C4-2B (cell line): ENCODE data around the gene SPNS2.
"Not testable (repeated sequence)": the region's sequence is repeated elsewhere in the genome, so short reads cannot be mapped to it uniquely, and the experiment has no call there.

Experiments
- H3K27ac ChIP-seq: fragments of 450-650 bp; 2 replicates; pipeline ENCODE4 v1.5.1; 2017
- ZFX ChIP-seq: fragments of 450-650 bp; IDR thresholded peaks from 2 replicates; pipeline ENCODE4 v1.6.1; 2017
- TF ChIP-seq, protein P1 (sequence below): fragments of 450-650 bp; conservative IDR thresholded peaks from 2 replicates; pipeline ENCODE4 v1.5.1; 2017; ENCODE audit warnings: mild to moderate bottlenecking

SPNS2 gene

DNA sequence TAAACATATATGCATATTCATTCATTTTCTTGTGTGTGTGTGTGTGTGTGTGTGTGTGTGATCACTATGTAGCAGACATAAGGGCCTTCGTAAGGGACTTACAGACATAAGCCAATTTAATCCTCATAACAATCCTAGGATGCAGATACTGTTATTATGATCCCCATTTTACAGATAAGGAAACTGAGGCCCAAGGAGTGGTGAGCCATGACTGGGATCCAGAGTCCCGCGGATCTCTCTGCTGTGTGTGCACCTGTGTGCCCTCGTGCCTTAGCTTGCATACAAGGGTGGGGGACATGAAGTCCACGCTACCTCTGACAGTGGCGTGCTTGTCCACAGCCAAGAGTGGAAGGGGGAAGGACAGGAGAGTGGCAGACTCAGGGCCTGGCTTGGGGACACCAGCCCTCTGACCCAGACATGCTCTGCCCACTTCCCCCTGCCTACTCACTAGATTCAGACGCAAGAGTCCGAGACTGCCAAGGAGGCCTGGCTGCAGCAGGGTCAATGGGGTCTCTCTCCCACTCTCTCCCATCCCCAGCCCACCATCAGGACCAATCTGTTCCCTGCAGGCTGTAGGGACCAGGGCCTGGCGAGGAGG is 75.9 kb downstream of the SPNS2 start:
- H3K27ac ChIP-seq = no peak overlapping the region
- TF ChIP-seq, protein P1, sequence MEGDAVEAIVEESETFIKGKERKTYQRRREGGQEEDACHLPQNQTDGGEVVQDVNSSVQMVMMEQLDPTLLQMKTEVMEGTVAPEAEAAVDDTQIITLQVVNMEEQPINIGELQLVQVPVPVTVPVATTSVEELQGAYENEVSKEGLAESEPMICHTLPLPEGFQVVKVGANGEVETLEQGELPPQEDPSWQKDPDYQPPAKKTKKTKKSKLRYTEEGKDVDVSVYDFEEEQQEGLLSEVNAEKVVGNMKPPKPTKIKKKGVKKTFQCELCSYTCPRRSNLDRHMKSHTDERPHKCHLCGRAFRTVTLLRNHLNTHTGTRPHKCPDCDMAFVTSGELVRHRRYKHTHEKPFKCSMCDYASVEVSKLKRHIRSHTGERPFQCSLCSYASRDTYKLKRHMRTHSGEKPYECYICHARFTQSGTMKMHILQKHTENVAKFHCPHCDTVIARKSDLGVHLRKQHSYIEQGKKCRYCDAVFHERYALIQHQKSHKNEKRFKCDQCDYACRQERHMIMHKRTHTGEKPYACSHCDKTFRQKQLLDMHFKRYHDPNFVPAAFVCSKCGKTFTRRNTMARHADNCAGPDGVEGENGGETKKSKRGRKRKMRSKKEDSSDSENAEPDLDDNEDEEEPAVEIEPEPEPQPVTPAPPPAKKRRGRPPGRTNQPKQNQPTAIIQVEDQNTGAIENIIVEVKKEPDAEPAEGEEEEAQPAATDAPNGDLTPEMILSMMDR = no peak
- TF ChIP-seq ZFX = no peak

DNA sequence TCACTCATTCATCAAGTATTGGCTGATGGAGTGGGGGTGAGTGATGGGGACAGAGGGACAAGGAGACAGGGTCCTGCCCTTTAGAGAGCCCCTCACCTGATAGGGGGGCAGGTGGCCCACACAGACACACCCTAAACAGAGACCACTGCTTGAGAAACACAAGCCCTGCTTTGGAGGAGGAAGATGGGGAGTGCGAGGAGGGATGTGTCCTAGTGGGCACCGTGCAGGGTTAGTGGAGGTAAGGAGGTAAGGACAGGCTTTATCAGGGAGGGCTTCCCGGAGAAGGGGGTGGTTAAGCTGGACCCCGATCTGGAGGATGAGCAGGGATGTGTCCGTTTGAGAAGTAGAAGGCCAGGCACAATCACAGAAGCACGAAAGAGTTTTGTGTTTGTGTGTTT is 77.5 kb downstream of the SPNS2 start:
- TF ChIP-seq ZFX = no peak
- TF ChIP-seq, protein P1 = no peak
- no peak overlapping the region for H3K27ac ChIP-seq

DNA sequence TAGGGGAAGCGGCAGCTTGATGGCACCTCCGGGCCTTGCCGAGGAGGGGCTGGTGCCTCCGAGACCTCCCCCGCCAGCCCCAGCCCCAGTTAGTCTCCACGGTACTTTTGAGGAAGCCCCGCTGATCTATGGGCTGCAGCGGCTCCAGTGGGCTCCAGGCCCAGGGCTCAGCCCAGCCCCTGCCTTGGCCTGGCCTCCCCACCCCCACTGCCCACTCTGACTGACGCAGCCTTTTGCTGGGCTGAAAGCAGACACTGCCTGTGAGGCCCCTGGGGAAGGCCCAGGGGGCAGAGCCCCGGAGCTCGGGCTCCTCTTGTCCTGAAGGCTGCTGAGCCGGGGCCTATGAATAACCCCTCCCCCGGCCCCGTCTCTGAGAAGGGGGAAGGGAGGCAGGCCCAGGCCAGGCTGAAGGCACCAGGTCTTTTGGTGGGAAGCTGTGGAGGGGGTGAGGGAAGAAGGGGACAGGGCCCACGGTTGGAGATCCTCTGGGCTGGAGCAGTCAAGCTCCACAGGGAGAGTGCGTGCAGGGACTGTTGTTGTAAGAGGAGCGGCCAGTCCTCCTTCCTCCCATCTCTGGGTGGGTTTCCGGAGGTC is 78.1 kb downstream of the SPNS2 start:
- TF ChIP-seq, protein P1 = no peak
- no peak for TF ChIP-seq ZFX
- H3K27ac ChIP-seq = no peak overlapping the region

DNA sequence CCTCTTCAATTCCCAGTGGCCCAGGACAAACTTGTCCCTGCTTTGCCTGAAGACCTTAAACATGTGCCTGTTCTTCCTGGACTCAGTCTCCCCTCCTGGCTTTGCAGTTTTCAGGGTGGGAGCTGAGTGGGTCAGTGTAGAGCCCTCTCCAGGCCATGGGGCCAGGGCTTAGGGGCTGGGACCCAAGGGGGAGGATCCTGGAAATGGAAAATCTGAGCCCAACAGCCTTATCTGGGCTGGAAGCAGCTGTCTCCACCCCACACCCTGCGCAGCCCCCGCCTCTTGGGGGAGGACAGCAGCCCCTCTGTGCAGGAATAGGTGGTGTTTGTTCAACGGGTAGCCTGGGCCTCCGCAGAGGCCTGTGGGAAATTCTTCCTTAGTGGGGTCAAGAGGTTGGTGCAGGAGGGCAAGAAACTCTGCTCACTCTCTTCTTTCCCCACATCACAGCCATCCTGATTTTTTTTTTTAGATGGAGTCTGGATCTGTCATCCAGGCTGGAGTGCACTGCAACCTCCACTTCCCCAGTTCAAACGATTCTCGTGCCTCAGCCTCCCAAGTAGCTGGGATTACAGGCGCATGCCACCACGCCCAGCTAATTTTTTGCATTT is 78.8 kb downstream of the SPNS2 start:
- no peak overlapping the region for H3K27ac ChIP-seq
- TF ChIP-seq, protein P1 = no peak
- no peak for TF ChIP-seq ZFX

DNA sequence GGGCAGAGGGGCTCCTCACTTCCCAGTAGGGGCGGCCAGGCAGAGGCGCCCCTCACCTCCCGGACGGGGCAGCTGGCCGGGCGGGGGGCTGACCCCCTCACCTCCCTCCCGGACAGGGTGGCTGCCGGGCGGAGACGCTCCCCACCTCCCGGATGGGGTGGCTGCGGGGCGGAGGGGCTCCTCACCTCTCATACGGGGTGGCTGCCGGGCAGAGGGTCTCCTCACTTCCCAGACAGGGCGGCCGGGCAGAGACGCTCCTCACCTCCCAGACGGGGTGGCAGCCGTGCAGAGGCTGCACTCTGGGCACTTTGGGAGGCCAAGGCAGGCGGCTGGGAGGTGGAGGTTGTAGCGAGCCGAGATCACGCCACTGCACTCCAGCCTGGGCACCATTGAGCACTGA is 79.7 kb downstream of the SPNS2 start:
- H3K27ac ChIP-seq = not testable (repeated sequence)

GRCh38 chr17:4579678-4580077 is 81.0 kb downstream of the SPNS2 start:
- TF ChIP-seq, protein P1 = no peak
- no peak for TF ChIP-seq ZFX

DNA sequence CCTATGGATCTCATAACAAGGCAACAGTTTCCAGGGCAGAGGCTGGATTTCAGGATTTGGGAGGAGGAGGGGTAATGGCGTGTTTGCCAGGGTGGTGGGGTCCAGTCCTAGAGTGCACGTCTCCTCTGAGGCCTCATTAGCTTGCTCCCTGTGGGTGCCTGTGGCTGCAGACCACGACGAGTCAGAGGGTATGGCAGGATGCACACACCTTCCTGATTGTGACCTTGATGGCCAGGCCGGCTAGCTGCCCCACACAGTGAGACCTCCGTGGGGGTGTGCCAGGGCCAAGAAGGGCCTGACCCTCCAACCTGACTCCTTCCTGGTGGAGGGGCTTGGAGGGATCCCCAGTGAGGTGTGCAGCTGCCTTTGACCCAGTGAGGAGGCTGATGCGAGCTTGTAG is 81.6 kb downstream of the SPNS2 start:
- TF ChIP-seq, protein P1 = no peak
- TF ChIP-seq ZFX = no peak
- H3K27ac ChIP-seq = no peak overlapping the region

More at GRCh38 chr17:4579678-4580077, 81.0 kb downstream of the SPNS2 start:
- H3K27ac ChIP-seq = no peak overlapping the region
